Left ventricle myocardium inferior (tissue), 1 donor: ENCODE results near the gene ZNF784. TPM values are rescaled to one million over a fixed set of nuclear protein-coding genes. Genes with fewer than 3 reads are reported as not detected.

Experiments used
- DNase-seq: peaks from one replicate; pipeline ENCODE4 v3.0.0-alpha.2; 2020
- H3K27ac ChIP-seq: fragments of 200-600 bp; replicated peaks from 2 replicates; pipeline ENCODE4 v1.8.0; 2021
- H3K27me3 ChIP-seq: fragments of 200-600 bp; 2 replicates; pipeline ENCODE4 v1.8.0; 2021; ENCODE audit warnings: low read depth
- H3K36me3 ChIP-seq: fragments of 200-600 bp; 2 replicates; pipeline ENCODE4 v1.8.0; 2021
- H3K4me1 ChIP-seq: fragments of 200-600 bp; 2 replicates; pipeline ENCODE4 v1.8.0; 2021
- H3K4me3 ChIP-seq: fragments of 200-600 bp; 2 replicates; pipeline ENCODE4 v1.8.0; 2021; ENCODE audit warnings: mild to moderate bottlenecking, moderate library complexity
- H3K9me3 ChIP-seq: fragments of 200-600 bp; replicated peaks from 2 replicates; pipeline ENCODE4 v1.8.0; 2021
- CTCF ChIP-seq: fragments of 200-600 bp; IDR thresholded peaks from 2 replicates; pipeline ENCODE4 v1.8.0; 2021; ENCODE audit warnings: antibody characterized with exemption, mild to moderate bottlenecking, borderline replicate concordance
- intact Hi-C: fragments of 100-400 bp; cut with micrococcal nuclease; formaldehyde crosslinking; loops from one replicate; pipeline ENCODE4 v1.11.0; 2022
- total RNA-seq: library from RNA; stranded (reverse); fragmentation: NEBNext Ultra II Directional; extraction: Animal tissue kit (Norgen Biotek cat#: 25700); gene quantifications from one replicate; pipeline ENCODE4 v1.2.1, GENCODE V29; 2021
- donor health status: DM: no; HTN: yes; CAD: no; lungs with severe emphysema.

The ZNF784 gene
- total RNA-seq, 1 donor from 2014 or later: 13.2 TPM

- H3K4me1 ChIP-seq: peaks cover 58% of the 10 kb centered on the region
- DNase-seq: no peak
- intact Hi-C loops: loop anchor here (5.0 kb wide), 1 partner anchor 89 kb away; no protein-coding TSS in a partner anchor
- no peaks in the 10 kb centered on the region for H3K27me3 ChIP-seq
- H3K36me3 ChIP-seq: peaks cover 18% of the 10 kb centered on the region
- H3K9me3 ChIP-seq: no peaks in the 10 kb centered on the region
- TF ChIP-seq CTCF: no peak
- H3K27ac ChIP-seq: peak overlapping the region; percentile 98
- peak overlapping the region; percentile 89 for H3K4me3 ChIP-seq
Measured at GRCh38 chr19:55606471-55606787, 17.9 kb downstream of the ZNF784 start.

GRCh38 chr19:55605637-55606470 lies 18.5 kb downstream of the ZNF784 start, which contains the start of gene ZNF865:
ZNF865 (plus strand) TSS chr19:55605647; CDS start chr19:55613619, 7,972 bp downstream.
- H3K27ac ChIP-seq: peak within 1 kb of the TSS; percentile 98
- peaks cover 18% of the 10 kb centered on the region for H3K36me3 ChIP-seq
- H3K9me3 ChIP-seq: no peaks in the 10 kb centered on the region
- peak; percentile 76 for TF ChIP-seq CTCF
- H3K27me3 ChIP-seq: no peaks in the 10 kb centered on the region
- H3K4me1 ChIP-seq: peaks cover 58% of the 10 kb centered on the region
- H3K4me3 ChIP-seq: peak within 1 kb of the TSS; percentile 89
- intact Hi-C loops: loop anchor here (5.0 kb wide), 1 partner anchor 89 kb away; no protein-coding TSS in a partner anchor
- peak; percentile 72 for DNase-seq

- no peaks in the 10 kb centered on the region for H3K9me3 ChIP-seq
- TF ChIP-seq CTCF: no peak
- intact Hi-C loops: loop anchor here (5.0 kb wide), 1 partner anchor 88 kb away; no protein-coding TSS in a partner anchor
- peak overlapping the region; percentile 98 for H3K27ac ChIP-seq
- H3K27me3 ChIP-seq: no peaks in the 10 kb centered on the region
- peaks cover 14% of the 10 kb centered on the region for H3K36me3 ChIP-seq
- peak; percentile 97 for DNase-seq
- H3K4me1 ChIP-seq: peaks cover 58% of the 10 kb centered on the region
- peak overlapping the region; percentile 89 for H3K4me3 ChIP-seq
Measured at GRCh38 chr19:55605207-55605636, 19.1 kb downstream of the ZNF784 start.

- TF ChIP-seq CTCF: no peak
- no peak for DNase-seq
- Histone ChIP-seq H3K4me1 (peaks cover 63% of the 10 kb centered on the region), H3K36me3 (no peaks in the 10 kb centered on the region), H3K4me3 (peak overlapping the region; percentile 89), H3K27me3 (no peaks in the 10 kb centered on the region), H3K27ac (peak overlapping the region; percentile 98), H3K9me3 (no peaks in the 10 kb centered on the region)
- intact Hi-C loops: no loop called here
Measured at GRCh38 chr19:55603581-55604292, 20.6 kb downstream of the ZNF784 start.

- no peaks in the 10 kb centered on the region for H3K36me3 ChIP-seq
- DNase-seq: no peak
- no peak overlapping the region for H3K27ac ChIP-seq
- no peaks in the 10 kb centered on the region for H3K27me3 ChIP-seq
- H3K4me3 ChIP-seq: no peak overlapping the region
- TF ChIP-seq CTCF: no peak
- intact Hi-C loops: no loop called here
- peaks cover 59% of the 10 kb centered on the region for H3K4me1 ChIP-seq
- H3K9me3 ChIP-seq: no peaks in the 10 kb centered on the region
Measured at GRCh38 chr19:55603115-55603514, 21.3 kb downstream of the ZNF784 start.
